ENCODE data around the gene CYP2W1.

Gene CYP2W1

DNA sequence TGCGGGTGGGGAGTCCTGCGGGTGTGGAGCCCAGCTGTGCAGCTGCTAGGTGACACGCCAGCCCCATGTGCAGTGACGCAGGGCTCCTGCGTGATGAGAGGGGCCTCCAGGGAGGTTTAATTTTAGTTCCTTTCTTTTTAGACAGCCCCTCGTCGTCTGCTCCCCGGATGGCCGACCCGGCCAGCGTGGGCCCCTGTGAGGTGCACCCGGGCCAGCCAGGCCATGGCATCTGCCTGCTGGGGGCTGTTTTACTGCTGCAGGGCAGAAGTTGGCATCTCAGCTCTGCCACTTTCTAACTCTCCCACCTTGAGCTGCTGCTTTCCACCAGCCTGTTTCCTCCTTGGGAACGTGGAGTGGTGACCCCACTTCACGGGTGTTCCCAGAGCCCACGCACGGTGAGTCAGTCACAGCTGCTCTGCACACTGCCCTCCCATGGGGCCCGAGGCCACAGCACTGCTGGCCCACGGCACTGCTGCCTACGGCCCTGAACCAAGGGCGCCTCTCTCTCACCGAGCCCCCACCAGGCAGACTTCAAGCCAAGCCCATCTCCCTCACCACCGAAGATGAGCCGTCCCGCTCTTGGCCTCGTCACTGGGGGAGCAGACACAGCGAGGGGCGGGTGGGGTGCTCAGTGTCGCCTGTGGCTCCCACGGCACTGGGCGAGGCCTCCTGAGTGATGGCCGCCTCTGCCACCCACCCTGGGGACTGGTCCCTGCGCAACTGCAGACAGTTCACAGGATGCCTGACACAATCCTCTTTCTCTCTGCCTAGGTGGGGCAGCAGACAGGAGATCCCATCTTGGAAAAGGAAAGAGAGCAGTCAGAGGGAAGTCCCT, 21.3 kb downstream of the CYP2W1 start:
- no peak for ATAC-seq
- Mint-ChIP-seq H3K27ac (no peak overlapping the region), H3K4me1 (no peaks in the 10 kb centered on the region), H3K27me3 (no peaks in the 10 kb centered on the region), H3K4me3 (no peak overlapping the region), H3K9me3 (no peaks in the 10 kb centered on the region)
- no peak for DNase-seq

DNA sequence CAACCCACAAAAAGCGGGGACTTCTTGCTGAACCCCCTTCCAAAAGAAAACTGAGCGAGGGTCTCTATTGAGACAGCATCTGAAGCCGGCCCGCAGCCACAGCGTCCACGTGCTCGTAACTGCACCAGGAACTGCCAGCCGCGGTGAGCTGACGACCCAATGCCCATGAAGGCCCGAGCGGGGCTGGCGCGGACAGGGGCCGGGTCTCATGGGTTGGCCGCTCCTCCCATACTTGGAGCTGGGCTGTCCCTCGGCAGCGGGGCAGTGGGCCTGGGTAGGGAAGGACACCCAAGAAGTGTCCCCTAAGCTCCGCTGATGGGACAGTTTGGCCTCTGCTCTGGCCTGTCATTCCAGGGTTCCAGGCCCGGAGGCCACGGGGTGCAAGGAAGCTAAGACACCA, 22.3 kb downstream of the CYP2W1 start:
- no peak for DNase-seq
- Mint-ChIP-seq H3K4me1 (no peaks in the 10 kb centered on the region), H3K27me3 (no peaks in the 10 kb centered on the region), H3K4me3 (no peak overlapping the region), H3K27ac (peak overlapping the region in 1 of 2 donors; percentile 48), H3K9me3 (no peaks in the 10 kb centered on the region)
- ATAC-seq, result peak; percentile 17

DNA sequence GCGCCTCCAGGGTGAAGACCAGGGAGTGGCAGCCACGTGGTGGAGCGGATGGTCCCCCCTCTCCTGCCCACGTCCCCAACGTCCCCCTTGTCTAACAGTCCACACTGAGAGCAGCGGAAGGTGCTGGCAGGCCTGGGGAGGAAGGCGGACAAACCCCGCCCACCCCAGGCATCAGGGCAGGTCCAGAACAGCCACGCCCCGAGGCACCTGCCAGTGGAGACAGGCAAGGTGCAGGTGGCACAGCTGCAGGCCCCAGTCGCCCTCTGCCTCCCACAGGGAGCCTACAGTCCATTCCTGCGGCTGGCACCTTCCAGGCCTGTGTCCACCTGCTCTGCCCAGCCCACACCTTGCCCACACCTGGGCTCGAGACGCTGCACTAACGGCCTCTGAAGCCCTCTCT, 24.9 kb downstream of the CYP2W1 start:
- Mint-ChIP-seq H3K9me3 (no peaks in the 10 kb centered on the region), H3K4me1 (peaks cover 15% of the 10 kb centered on the region), H3K27me3 (no peaks in the 10 kb centered on the region), H3K27ac (no peak overlapping the region), H3K4me3 (no peak overlapping the region)
- ATAC-seq, result peak; percentile 13
- no peak for DNase-seq

- no peaks in the 10 kb centered on the region for H3K27me3 Mint-ChIP-seq
- ATAC-seq, result no peak
Measured at GRCh38 chr7:1008733-1009363, 25.9 kb downstream of the CYP2W1 start.

DNA sequence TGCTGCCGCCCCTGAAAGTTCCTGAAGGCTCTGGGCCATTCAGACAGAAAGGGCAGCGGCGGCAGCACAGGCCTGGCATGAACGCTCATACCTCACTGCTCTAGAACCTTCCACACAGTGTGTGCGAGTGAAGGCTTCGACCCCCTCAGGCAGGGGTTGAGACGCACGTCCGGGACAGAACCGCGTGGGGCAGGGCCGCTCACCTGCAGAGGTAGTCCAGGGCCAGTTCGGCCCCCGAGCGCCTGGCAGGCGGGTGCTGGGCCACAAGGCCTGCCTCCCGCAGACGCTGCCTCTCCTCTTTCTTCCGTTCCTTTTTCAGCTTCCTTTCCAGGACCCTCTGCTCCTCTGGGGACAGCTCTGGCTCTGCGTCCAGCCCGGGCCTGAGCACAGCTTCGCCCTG, 26.8 kb downstream of the CYP2W1 start:
- peaks cover 15% of the 10 kb centered on the region for H3K4me1 Mint-ChIP-seq
- no peak overlapping the region for H3K4me3 Mint-ChIP-seq
- H3K27me3 Mint-ChIP-seq, result no peaks in the 10 kb centered on the region
- ATAC-seq (no peak), DNase-seq (no peak)
- H3K27ac Mint-ChIP-seq, result no peak overlapping the region
- no peaks in the 10 kb centered on the region for H3K9me3 Mint-ChIP-seq

More at GRCh38 chr7:1008733-1009363, 25.9 kb downstream of the CYP2W1 start:
- Mint-ChIP-seq H3K9me3 (no peaks in the 10 kb centered on the region), H3K4me3 (no peak overlapping the region), H3K27ac (peak overlapping the region in 1 of 2 donors; percentile 85), H3K4me1 (peaks cover 15% of the 10 kb centered on the region)
- no peak for DNase-seq

DNA sequence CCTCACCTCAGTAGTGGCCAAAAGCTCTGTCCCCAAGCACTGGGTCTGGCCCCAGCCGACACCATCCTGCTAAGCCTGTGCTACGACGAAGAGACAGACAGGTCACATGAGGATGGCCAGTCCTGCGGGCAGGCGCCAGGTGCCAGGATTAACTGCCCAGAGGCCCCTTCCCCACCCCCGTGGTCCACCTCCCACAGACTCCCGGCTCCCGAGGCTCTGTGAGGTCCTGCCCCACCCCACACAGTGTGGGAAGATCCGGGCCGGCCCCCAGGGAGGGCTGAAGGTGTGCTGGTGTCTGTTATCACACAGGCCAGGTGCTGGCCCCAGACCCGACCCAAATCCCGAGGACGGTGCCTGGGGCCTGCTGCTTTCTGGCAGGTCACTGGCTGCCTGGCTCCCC, 27.2 kb downstream of the CYP2W1 start:
- DNase-seq, result no peak
- ATAC-seq, result no peak
- Mint-ChIP-seq H3K9me3 (no peaks in the 10 kb centered on the region), H3K4me3 (no peak overlapping the region), H3K4me1 (peaks cover 15% of the 10 kb centered on the region), H3K27me3 (no peaks in the 10 kb centered on the region), H3K27ac (no peak overlapping the region)

GRCh38 chr7:1011297-1012003, 28.5 kb downstream of the CYP2W1 start:
- H3K27me3 Mint-ChIP-seq, result no peaks in the 10 kb centered on the region
- H3K27ac Mint-ChIP-seq, result peak overlapping the region; percentile 62 to 92
- no peaks in the 10 kb centered on the region for H3K9me3 Mint-ChIP-seq
- no peak overlapping the region for H3K4me3 Mint-ChIP-seq
- no peak for DNase-seq
- ATAC-seq, result no peak
- peaks cover 15% of the 10 kb centered on the region for H3K4me1 Mint-ChIP-seq

- no peaks in the 10 kb centered on the region for H3K27me3 Mint-ChIP-seq
- no peak overlapping the region for H3K4me3 Mint-ChIP-seq
- no peak for DNase-seq
- no peaks in the 10 kb centered on the region for H3K9me3 Mint-ChIP-seq
- peak; percentile 33 for ATAC-seq
- H3K4me1 Mint-ChIP-seq, result peaks cover 15% of the 10 kb centered on the region
- peak overlapping the region in 1 of 2 donors; percentile 92 for H3K27ac Mint-ChIP-seq
Measured at GRCh38 chr7:1012004-1012715, 29.2 kb downstream of the CYP2W1 start.

- H3K27ac Mint-ChIP-seq, result no peak overlapping the region
- no peaks in the 10 kb centered on the region for H3K9me3 Mint-ChIP-seq
- H3K4me3 Mint-ChIP-seq, result no peak overlapping the region
- ATAC-seq (no peak), DNase-seq (no peak)
- H3K27me3 Mint-ChIP-seq, result no peaks in the 10 kb centered on the region
- H3K4me1 Mint-ChIP-seq, result peaks cover 15% of the 10 kb centered on the region
Measured at GRCh38 chr7:1012716-1013095, 29.7 kb downstream of the CYP2W1 start.

GRCh38 chr7:1013581-1013980, 30.6 kb downstream of the CYP2W1 start:
- H3K4me1 Mint-ChIP-seq, result peaks cover 22% of the 10 kb centered on the region
- no peaks in the 10 kb centered on the region for H3K9me3 Mint-ChIP-seq
- H3K4me3 Mint-ChIP-seq, result no peak overlapping the region
- no peaks in the 10 kb centered on the region for H3K27me3 Mint-ChIP-seq
- ATAC-seq (no peak), DNase-seq (no peak)
- H3K27ac Mint-ChIP-seq, result no peak overlapping the region

- Mint-ChIP-seq H3K27ac (no peak overlapping the region), H3K4me3 (no peak overlapping the region), H3K27me3 (no peaks in the 10 kb centered on the region), H3K9me3 (no peaks in the 10 kb centered on the region), H3K4me1 (peaks cover 23% of the 10 kb centered on the region)
- ATAC-seq, result no peak
- no peak for DNase-seq
Measured at GRCh38 chr7:1014681-1015080, 31.7 kb downstream of the CYP2W1 start.

DNA sequence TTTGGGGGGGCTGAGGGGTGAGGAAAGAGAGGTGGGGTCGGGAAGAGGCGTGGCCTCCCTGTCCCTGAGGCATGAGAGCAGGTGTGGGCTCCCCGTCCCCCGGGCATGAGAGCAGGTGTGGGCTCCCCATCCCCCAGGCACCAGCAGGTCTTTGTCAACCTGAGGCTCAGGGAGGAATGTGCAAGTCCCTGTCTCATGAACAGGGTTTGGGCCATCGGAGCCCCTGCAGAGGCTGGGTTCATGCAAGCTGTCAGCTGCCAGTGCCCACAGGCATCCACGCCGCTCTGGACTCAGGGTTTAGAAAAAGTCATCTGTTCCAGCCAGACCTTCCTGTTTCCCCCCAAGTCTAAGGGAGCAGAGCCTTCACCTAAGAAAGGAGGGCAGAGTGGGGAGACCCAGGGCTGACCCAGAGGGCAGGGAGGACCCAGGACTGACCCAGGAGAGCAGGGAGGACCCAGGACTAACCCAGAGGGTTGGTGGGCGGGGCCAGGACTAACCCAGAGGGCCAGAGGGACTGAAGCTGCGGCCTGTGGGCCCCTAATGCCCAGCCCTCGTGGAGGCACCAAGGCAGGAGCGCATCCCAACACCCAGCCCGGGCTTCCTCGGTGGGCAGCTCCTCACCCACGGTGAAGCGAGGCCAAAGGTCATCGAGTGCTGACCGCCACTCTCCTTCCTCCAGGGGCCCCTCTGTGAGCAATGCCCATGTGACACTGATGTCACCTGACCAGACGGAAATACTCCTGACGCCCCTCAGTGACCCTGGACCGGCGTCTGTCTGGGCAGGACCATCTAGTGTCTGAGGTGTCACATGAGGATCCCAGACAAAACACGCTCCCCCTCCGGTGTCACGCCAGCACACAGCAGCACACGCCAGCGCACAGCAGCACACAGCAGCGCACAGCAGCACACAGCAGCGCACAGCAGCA, 32.5 kb downstream of the CYP2W1 start:
- no peak overlapping the region for H3K27ac Mint-ChIP-seq
- DNase-seq (no peak), ATAC-seq (no peak)
- no peaks in the 10 kb centered on the region for H3K27me3 Mint-ChIP-seq
- H3K4me1 Mint-ChIP-seq, result peaks cover 23% of the 10 kb centered on the region
- H3K9me3 Mint-ChIP-seq, result no peaks in the 10 kb centered on the region
- H3K4me3 Mint-ChIP-seq, result no peak overlapping the region

GRCh38 chr7:1016577-1017531, 33.9 kb downstream of the CYP2W1 start:
- H3K4me1 Mint-ChIP-seq, result peaks cover 9% of the 10 kb centered on the region
- H3K4me3 Mint-ChIP-seq, result no peak overlapping the region
- H3K27ac Mint-ChIP-seq, result no peak overlapping the region
- DNase-seq (no peak), ATAC-seq (no peak)
- H3K27me3 Mint-ChIP-seq, result no peaks in the 10 kb centered on the region
- H3K9me3 Mint-ChIP-seq, result no peaks in the 10 kb centered on the region
